ENCODE data around the gene PXT1.

The PXT1 gene

DNA sequence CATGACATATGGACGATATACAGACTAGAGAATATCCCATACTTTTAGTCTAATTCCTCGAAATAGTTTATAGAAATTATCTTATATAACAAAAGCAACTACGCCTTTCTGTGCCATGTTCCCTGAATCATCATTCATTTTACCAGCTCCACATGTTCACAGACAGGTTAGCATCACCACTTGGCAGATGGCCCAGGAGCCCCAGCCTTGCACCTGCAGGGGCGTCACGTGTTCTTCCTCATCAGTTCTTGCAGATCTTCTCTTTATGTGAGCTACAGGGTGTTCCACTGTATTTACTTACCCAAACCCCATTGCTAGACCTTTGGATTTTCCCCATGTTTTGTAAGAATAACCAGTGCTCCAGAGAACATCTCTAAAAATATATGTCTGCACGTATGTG, 93.4 kb downstream of the PXT1 start:
- TF ChIP-seq, protein P1, sequence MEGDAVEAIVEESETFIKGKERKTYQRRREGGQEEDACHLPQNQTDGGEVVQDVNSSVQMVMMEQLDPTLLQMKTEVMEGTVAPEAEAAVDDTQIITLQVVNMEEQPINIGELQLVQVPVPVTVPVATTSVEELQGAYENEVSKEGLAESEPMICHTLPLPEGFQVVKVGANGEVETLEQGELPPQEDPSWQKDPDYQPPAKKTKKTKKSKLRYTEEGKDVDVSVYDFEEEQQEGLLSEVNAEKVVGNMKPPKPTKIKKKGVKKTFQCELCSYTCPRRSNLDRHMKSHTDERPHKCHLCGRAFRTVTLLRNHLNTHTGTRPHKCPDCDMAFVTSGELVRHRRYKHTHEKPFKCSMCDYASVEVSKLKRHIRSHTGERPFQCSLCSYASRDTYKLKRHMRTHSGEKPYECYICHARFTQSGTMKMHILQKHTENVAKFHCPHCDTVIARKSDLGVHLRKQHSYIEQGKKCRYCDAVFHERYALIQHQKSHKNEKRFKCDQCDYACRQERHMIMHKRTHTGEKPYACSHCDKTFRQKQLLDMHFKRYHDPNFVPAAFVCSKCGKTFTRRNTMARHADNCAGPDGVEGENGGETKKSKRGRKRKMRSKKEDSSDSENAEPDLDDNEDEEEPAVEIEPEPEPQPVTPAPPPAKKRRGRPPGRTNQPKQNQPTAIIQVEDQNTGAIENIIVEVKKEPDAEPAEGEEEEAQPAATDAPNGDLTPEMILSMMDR (IDR thresholded peaks at IDR 0.05; ENCODE audit: insufficient read depth, low read depth, low read length, missing control alignments): no peak
- no peak overlapping the region for H3K4me3 ChIP-seq (ENCODE audit: low read depth, low read length)
- no peak for DNase-seq (ENCODE audit: low read depth)

DNA sequence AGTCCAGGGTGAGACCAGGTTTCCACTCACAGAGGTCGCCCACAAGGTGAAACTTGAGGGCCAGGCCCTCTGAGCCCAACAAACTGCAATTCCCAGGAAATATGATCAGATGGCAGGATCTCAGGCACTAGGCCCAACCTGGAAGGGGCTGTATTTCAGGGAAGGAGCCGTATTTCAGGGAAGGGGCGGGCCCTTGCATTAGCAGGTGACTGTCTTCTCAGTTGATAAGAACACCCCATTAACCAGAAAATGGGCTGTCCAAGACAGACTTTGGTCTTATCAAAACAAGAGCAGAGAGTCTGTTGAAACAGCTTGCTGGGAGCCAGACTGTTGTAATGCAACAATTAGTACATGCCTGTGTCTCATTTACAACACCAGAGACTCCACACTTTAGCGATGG, 95.0 kb downstream of the PXT1 start:
- no peak for DNase-seq (ENCODE audit: low read depth)
- TF ChIP-seq, protein P1 (IDR thresholded peaks at IDR 0.05; ENCODE audit: insufficient read depth, low read depth, low read length, missing control alignments): no peak
- H3K4me3 ChIP-seq (ENCODE audit: low read depth, low read length): no peak overlapping the region

DNA sequence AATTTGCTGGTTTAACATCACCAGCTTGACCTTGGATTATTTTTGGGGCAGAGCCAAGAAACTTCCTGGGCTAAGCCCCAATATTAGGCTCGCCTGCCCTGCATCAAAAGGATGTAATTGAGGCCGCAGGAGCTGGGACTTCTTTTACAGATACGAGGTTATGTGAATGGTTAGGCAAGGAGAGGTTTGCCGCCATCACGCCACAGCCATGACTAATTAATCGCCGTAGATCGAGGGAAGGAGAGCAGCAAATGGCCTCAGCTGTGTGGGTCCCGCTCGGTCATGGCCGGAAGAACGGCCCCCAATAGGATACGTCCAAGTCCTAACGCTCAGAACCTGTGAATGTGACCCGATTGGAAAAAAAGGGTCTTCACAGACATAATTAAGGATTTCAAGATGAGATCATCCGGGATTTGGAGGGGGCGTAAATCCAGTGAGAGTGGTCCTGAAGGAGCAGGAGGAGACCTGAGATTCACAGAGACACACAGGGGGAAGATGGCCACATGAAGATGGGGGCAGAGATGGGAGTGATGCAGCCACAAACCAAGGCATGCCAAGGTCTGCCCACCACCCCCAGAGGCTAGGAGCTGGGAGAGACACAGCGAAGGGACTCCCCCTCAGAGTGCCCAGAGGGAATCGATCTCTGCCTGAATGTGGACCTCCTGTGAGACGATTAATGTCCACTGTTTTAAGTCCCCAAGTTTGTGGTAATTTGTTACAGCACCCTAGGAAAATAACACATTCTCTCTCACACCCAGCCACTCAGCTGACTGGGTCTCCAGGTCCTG, 96.0 kb downstream of the PXT1 start:
- TF ChIP-seq, protein P1 (IDR thresholded peaks at IDR 0.05; ENCODE audit: insufficient read depth, low read depth, low read length, missing control alignments): no peak
- H3K4me3 ChIP-seq (ENCODE audit: low read depth, low read length): no peak overlapping the region
- DNase-seq (ENCODE audit: low read depth): no peak

DNA sequence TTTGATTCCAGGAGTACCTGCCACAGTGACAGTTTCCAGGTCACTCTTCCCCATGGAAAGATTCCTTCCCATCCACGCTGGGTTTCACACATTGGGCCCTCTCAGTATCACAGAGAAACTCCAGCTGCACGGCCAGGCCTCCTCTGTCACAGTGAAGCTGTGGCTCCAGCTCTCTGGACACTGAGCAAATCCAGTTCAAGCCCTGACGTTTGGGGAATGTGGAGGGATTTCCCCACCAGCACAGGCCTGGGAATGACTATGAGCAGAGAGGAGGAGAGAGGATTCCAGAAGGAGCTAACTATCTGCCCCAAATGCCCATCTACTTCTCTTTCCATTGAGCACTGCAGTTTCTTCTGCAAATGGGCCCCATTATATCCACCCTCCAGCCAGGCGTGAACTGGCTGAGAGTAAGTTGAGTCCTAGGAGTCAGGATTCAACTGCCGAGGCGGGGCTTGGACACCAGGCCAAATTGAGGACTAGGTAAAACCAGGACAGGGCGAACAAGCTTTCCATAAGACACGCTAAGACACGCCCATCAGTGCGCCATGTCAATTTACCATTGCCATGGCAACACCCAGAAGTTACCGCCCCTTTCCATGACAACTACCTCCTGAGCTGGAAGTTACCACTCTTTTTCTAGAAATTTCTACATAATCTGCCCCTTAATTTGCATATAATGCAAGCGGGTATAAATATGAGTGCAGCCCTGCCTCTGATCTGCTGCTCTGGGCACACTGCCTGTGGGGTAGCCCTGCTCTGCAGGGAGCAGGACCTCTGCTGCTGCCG, 96.8 kb downstream of the PXT1 start:
- DNase-seq (ENCODE audit: low read depth): no peak
- TF ChIP-seq, protein P1 (IDR thresholded peaks at IDR 0.05; ENCODE audit: insufficient read depth, low read depth, low read length, missing control alignments): no peak
- no peak overlapping the region for H3K4me3 ChIP-seq (ENCODE audit: low read depth, low read length)

DNA sequence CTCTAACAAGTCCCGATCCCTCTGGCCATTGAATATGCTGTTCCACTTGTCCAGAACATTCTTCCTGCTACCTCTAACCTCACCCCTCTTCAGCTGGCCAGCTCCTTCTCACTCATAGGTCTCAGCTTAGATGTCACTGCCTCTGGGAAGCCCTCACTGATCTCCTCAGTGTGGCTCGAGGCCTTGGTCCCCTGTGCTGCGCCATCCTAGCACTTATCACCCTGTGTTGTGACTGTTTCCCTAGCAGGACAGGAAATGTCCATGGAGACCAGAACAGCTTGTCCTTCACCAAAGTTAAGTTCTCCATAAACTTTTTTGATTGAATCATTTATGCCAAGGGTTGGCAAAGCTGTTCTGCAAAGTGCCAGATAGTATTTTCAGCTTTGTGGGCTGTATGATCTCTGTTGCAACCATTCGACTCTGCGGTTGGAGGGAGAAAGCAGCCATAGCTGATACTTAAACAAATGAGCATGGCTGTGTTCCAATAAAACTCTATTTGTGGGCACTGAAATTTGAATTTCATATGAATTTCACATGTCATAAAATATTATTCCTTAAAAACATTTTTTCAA, 99.5 kb downstream of the PXT1 start:
- H3K4me3 ChIP-seq (ENCODE audit: low read depth, low read length): no peak overlapping the region
- DNase-seq (ENCODE audit: low read depth): no peak
- TF ChIP-seq, protein P1 (IDR thresholded peaks at IDR 0.05; ENCODE audit: insufficient read depth, low read depth, low read length, missing control alignments): no peak

DNA sequence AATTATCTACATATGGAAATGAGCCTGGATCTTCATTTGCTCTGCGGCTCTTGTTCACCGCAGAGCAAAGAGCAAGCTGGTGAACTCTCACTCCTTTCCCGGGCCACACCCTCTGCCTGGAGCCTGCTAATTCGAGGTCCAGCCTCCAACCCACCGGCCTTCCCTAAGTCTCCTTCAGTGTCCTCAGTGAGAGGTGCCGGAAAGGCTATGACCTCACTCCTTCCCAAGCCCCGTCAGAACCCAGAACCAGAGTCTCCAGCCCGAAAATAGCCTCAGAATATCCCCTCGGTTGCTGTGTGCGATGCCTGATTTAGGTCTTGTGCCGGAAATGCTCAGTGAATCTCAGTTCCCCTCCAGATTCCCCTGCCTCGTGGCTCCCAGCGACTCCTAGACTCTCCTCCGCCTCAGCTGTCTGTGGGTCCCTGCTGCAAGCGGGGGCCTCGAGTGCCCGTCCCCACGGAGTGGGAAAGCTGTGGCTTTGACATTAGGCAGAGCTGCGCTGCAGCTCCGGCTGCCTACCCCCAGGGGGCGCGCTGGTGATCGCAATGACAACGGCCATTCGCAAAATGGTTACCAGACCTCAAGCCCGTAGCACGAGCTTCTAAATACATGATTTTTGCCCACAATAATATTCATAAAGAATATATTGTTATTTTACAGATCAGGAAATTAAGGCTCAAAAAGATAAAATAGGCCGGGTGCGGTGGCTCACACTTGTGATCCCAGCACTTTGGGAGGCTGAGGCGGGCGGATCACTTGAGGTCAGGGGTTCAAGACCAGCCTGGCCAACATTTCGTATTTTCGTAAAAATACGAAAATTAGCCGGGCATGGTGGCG, 101.8 kb downstream of the PXT1 start:
- peak; percentile 78 for DNase-seq (ENCODE audit: low read depth)
- H3K4me3 ChIP-seq (ENCODE audit: low read depth, low read length): no peak overlapping the region
- TF ChIP-seq, protein P1 (IDR thresholded peaks at IDR 0.05; ENCODE audit: insufficient read depth, low read depth, low read length, missing control alignments): peak; percentile 97

All from GM12865 (cell line).